Omental fat pad (tissue), 4 donors: Measurements from ENCODE around the gene ADAMTS17. TPM values are rescaled to one million over a fixed set of nuclear protein-coding genes. Genes with fewer than 3 reads are reported as not detected.
"Not testable (repeated sequence)": the region's sequence is repeated elsewhere in the genome, so short reads cannot be mapped to it uniquely, and the experiment has no call there.

Source experiments
- ATAC-seq: fragments of 150-250 bp; one replicate; pipeline ENCODE4 v1.9.1; 2016; ENCODE audit warnings: mild to moderate bottlenecking, moderate library complexity; ENCODE audit not compliant: low FRiP score
- DNase-seq: peaks from one replicate; pipeline ENCODE4 v3.0.0-alpha.2; 2019; ENCODE audit warnings: low spot score
- total RNA-seq, 4 donors: library from RNA; depleted of rRNA; stranded (reverse); fragments of >200 nt; gene quantifications; one replicate each; pipeline ENCODE4 v1.1.0, GENCODE V29; 2016
- TF ChIP-seq, protein P1 (sequence below), 3 donors: fragments of 450-650 bp; IDR thresholded peaks; one replicate each; pipeline ENCODE4 v1.5.1; 2016 to 2017; ENCODE audit warnings: antibody characterized with exemption in 3 of 3, mild to moderate bottlenecking in 3 of 3, moderate library complexity in 2 of 3

The ADAMTS17 gene
- total RNA-seq, 4 donors from 2014 or later, result 1.6 to 10.7 (median 5.7) TPM

DNA sequence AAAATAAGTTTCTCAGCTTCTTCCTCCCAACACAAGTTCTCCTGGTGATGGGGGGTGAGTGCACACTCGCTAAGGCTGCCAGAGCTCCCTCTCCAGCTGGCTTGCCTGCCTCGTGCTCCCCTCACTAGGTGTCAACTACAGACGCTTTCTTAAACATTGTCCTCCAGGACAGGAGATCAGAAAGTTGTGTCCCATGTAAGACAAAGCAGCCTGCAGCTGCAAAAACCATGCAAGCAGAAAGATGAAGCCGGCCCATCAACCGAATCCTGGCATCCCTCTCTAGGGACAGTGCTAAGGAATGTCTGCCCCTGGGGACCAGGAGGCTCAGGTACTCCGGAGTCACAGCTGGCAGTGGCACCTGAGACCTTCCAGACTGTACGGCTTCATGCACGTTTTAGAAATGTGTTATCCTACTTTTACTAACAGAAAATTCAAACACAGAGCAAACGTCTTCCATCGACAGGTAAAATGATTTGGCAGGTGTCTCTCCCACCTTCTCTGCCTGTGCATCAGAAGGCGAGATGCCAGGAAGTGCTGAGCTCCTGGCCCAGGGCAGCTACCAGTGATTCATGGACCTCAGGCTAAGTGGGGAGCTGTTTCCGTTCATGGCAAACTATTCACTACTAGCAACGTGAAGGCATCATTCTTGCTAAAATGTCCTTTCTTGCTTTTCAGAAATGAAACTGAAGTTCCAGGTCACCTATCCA is 246.1 kb downstream of the ADAMTS17 start:
- ATAC-seq (no peak), DNase-seq (no peak)

DNA sequence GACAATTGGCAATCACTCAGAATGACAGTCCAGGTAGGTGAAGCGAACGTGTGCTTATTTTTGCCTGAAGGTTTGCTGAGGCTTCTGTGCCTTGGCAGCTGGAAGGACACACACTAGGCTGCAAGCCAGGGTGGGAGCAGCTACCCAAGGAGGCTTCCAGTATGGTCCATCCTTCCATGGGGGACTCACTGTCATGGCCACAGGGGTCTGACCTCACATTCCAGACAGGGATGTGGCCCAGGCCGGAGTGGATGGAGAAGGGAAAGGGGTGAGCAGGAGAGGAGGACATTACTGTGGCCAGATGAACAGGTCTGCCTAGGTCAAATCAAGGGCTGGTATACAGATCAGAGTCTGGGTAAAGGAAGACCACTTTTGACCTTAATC is 247.7 kb downstream of the ADAMTS17 start:
- DNase-seq (no peak), ATAC-seq (no peak)
- TF ChIP-seq, protein P1, sequence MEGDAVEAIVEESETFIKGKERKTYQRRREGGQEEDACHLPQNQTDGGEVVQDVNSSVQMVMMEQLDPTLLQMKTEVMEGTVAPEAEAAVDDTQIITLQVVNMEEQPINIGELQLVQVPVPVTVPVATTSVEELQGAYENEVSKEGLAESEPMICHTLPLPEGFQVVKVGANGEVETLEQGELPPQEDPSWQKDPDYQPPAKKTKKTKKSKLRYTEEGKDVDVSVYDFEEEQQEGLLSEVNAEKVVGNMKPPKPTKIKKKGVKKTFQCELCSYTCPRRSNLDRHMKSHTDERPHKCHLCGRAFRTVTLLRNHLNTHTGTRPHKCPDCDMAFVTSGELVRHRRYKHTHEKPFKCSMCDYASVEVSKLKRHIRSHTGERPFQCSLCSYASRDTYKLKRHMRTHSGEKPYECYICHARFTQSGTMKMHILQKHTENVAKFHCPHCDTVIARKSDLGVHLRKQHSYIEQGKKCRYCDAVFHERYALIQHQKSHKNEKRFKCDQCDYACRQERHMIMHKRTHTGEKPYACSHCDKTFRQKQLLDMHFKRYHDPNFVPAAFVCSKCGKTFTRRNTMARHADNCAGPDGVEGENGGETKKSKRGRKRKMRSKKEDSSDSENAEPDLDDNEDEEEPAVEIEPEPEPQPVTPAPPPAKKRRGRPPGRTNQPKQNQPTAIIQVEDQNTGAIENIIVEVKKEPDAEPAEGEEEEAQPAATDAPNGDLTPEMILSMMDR (IDR thresholded peaks at IDR 0.05), result no peak

More for the DNA sequence above, 246.1 kb downstream of the ADAMTS17 start:
- TF ChIP-seq, protein P1 (IDR thresholded peaks at IDR 0.05), result no peak

GRCh38 chr15:100093211-100094126 is 248.3 kb downstream of the ADAMTS17 start:
- no peak for DNase-seq
- ATAC-seq, result no peak
- TF ChIP-seq, protein P1 (IDR thresholded peaks at IDR 0.05), result no peak

GRCh38 chr15:100092034-100092433 is 249.7 kb downstream of the ADAMTS17 start:
- TF ChIP-seq, protein P1 (IDR thresholded peaks at IDR 0.05), result no peak
- DNase-seq (no peak), ATAC-seq (no peak)

GRCh38 chr15:100090411-100090810 is 251.4 kb downstream of the ADAMTS17 start:
- TF ChIP-seq, protein P1 (IDR thresholded peaks at IDR 0.05), result no peak
- no peak for ATAC-seq
- DNase-seq, result no peak

- DNase-seq, result not testable (repeated sequence)
Measured at GRCh38 chr15:100084042-100084821, 257.5 kb downstream of the ADAMTS17 start.

GRCh38 chr15:100083572-100083971 is 258.2 kb downstream of the ADAMTS17 start:
- TF ChIP-seq, protein P1 (IDR thresholded peaks at IDR 0.05), result no peak
- ATAC-seq, result no peak
- no peak for DNase-seq

More at GRCh38 chr15:100084042-100084821, 257.5 kb downstream of the ADAMTS17 start:
- not testable (repeated sequence) for ATAC-seq
